Mesendoderm (in vitro differentiated cells): ENCODE data around the gene MTA1.

Experiments
- DNase-seq: peaks from one replicate; pipeline ENCODE4 v3.0.0; 2013
- H2AK5ac ChIP-seq: 2 replicates; pipeline ENCODE4 v1.6.1; 2013; ENCODE audit warnings: low read length, inconsistent platforms
- H2BK120ac ChIP-seq: 2 replicates; pipeline ENCODE4 v1.6.1; 2013; ENCODE audit warnings: low read depth, mild to moderate bottlenecking, low read length, moderate library complexity, mixed read lengths
- H2BK15ac ChIP-seq: replicated peaks from 2 replicates; pipeline ENCODE4 v1.6.1; 2013; ENCODE audit warnings: low read depth, mild to moderate bottlenecking, moderate library complexity
- H2BK5ac ChIP-seq: 2 replicates; pipeline ENCODE4 v1.6.1; 2013; ENCODE audit warnings: low read length, inconsistent platforms
- H3K18ac ChIP-seq: 2 replicates; pipeline ENCODE4 v1.6.1; 2013; ENCODE audit warnings: mild to moderate bottlenecking, low read length, mixed read lengths
- H3K23ac ChIP-seq: one replicate; pipeline ENCODE4 v1.6.1; 2013; ENCODE audit warnings: low read length
- H3K27ac ChIP-seq: 2 replicates; pipeline ENCODE4 v1.5.1; 2013; ENCODE audit warnings: low read depth, mild to moderate bottlenecking, inconsistent platforms, low read length, moderate library complexity
- H3K27me3 ChIP-seq: 2 replicates; pipeline ENCODE4 v1.6.1; 2013; ENCODE audit warnings: low read length, control low read depth, mild to moderate bottlenecking, inconsistent platforms; ENCODE audit not compliant: insufficient read depth, poor library complexity
- H3K36me3 ChIP-seq: 2 replicates; pipeline ENCODE4 v1.6.1; 2013; ENCODE audit warnings: low read length, inconsistent platforms; ENCODE audit not compliant: control insufficient read depth, insufficient read depth
- H3K4ac ChIP-seq: one replicate; pipeline ENCODE4 v1.6.1; 2013; ENCODE audit warnings: low read depth, mild to moderate bottlenecking, low read length, moderate library complexity
- H3K4me1 ChIP-seq: 2 replicates; pipeline ENCODE4 v1.6.1; 2013; ENCODE audit warnings: low read depth, low read length, inconsistent platforms; ENCODE audit not compliant: control insufficient read depth
- H3K4me2 ChIP-seq: 2 replicates; pipeline ENCODE4 v1.6.1; 2013; ENCODE audit warnings: low read length
- H3K4me3 ChIP-seq: 2 replicates; pipeline ENCODE4 v1.5.1; 2013; ENCODE audit warnings: mild to moderate bottlenecking, low read length
- H3K56ac ChIP-seq: one replicate; pipeline ENCODE4 v1.6.1; 2013; ENCODE audit warnings: low read length
- H3K79me1 ChIP-seq: 2 replicates; pipeline ENCODE4 v1.6.1; 2013; ENCODE audit warnings: low read length, inconsistent platforms
- H3K79me2 ChIP-seq: 2 replicates; pipeline ENCODE4 v1.6.1; 2013; ENCODE audit warnings: mild to moderate bottlenecking, low read length; ENCODE audit not compliant: control insufficient read depth, insufficient read depth
- H3K9ac ChIP-seq: 2 replicates; pipeline ENCODE4 v1.6.1; 2013; ENCODE audit warnings: low read length, inconsistent platforms
- H4K5ac ChIP-seq: one replicate; pipeline ENCODE4 v1.6.1; 2013; ENCODE audit warnings: low read length
- H4K8ac ChIP-seq: one replicate; pipeline ENCODE4 v1.6.1; 2013; ENCODE audit warnings: low read depth, mild to moderate bottlenecking, control low read depth, low read length, moderate library complexity
- WGBS: extraction: QIAGEN DNeasy Blood & Tissue Kit; methylation state at CpG from one replicate; pipeline ENCODE4 v1.1.7; 2013; ENCODE audit warnings: low lambda C conversion rate, missing lambda C conversion rate; ENCODE audit not compliant: insufficient coverage; ENCODE audit errors: extremely low coverage; 5-methylcytosine and 5-hydroxymethylcytosine counted together

MTA1 gene

DNA sequence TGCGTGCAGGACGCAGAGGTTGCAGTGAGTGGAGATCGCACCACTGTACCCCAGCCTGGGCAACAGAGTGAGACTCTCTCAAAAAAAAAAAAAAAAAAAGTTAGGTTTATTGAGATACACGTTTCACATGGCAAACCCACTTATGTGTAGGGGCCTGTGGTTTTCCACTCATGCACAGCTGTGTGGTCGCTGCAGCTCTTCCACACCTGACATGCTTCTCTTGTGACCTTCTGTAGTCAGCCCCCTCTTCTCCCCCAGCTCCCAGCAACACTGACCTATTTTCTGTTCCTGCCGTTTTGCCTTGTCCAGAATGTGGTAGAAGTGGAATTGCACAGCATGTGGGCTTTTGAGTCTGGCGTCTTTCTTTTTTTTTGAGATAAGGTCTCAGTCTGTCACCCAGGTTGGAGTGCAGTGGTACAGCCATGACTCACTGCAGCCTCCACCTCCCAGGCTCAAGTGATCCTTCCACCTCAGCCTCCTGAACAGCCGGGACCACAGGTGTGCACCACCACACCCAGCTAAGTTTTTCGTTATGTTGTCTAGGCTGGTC is 8.4 kb downstream of the MTA1 start:
- Histone ChIP-seq H3K23ac (no peak overlapping the region), H3K79me2 (peaks cover 72% of the 10 kb centered on the region), H3K56ac (no peak overlapping the region), H3K4me2 (no peak overlapping the region), H3K18ac (no peak overlapping the region), H4K5ac (no peak overlapping the region), H3K27me3 (no peaks in the 10 kb centered on the region), H2AK5ac (no peak overlapping the region), H3K4me1 (no peaks in the 10 kb centered on the region), H2BK15ac (no peak overlapping the region), H2BK120ac (no peak overlapping the region), H3K79me1 (peaks cover 20% of the 10 kb centered on the region), H4K8ac (no peak overlapping the region), H3K4ac (no peak overlapping the region), H3K27ac (no peak overlapping the region), H2BK5ac (no peak overlapping the region), H3K9ac (no peak overlapping the region), H3K4me3 (no peak overlapping the region), H3K36me3 (peaks cover 2% of the 10 kb centered on the region)
- no CpG with 5 or more reads among the region's 9 CpGs for WGBS
- DNase-seq = peak; percentile 68

DNA sequence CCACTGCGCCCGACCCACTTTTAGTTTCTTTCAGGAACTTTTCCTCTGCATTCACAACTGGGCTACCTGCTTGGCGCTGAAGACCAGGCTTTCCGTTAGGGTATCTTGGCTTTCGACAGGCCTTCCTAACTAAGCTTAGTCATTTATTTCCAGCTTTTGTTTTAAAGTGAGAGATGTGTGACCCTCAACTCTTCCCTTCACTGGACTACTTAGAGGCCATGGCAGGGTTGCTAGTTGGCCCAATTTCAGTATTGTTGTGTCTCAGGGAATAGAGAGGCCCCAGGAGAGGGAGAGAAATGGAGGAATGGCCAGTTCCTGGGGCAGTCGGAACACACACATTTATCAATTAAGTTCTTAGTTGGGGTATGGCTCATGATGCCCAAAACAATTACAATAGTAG is 10.4 kb downstream of the MTA1 start:
- no peak overlapping the region for H2AK5ac ChIP-seq
- H3K79me1 ChIP-seq = peaks cover 26% of the 10 kb centered on the region
- peaks cover 2% of the 10 kb centered on the region for H3K36me3 ChIP-seq
- no peak overlapping the region for H2BK120ac ChIP-seq
- no peaks in the 10 kb centered on the region for H3K27me3 ChIP-seq
- H3K56ac ChIP-seq = no peak overlapping the region
- H4K5ac ChIP-seq = no peak overlapping the region
- H3K4me2 ChIP-seq = no peak overlapping the region
- H4K8ac ChIP-seq = no peak overlapping the region
- no peak overlapping the region for H3K18ac ChIP-seq
- WGBS = no CpG with 5 or more reads among the region's 6 CpGs
- H3K4me3 ChIP-seq = no peak overlapping the region
- H3K27ac ChIP-seq = no peak overlapping the region
- H3K79me2 ChIP-seq = peaks cover 68% of the 10 kb centered on the region
- H3K23ac ChIP-seq = no peak overlapping the region
- H2BK15ac ChIP-seq = no peak overlapping the region
- DNase-seq = no peak
- no peak overlapping the region for H3K9ac ChIP-seq
- H3K4ac ChIP-seq = no peak overlapping the region
- H2BK5ac ChIP-seq = no peak overlapping the region
- H3K4me1 ChIP-seq = no peaks in the 10 kb centered on the region

GRCh38 chr14:105430565-105430964 is 10.9 kb downstream of the MTA1 start:
- no peak overlapping the region for H3K56ac ChIP-seq
- H3K4me3 ChIP-seq = no peak overlapping the region
- no peak overlapping the region for H2BK120ac ChIP-seq
- peaks cover 2% of the 10 kb centered on the region for H3K36me3 ChIP-seq
- DNase-seq = no peak
- H3K23ac ChIP-seq = no peak overlapping the region
- H3K9ac ChIP-seq = no peak overlapping the region
- WGBS = no CpG with 5 or more reads among the region's 9 CpGs
- H4K8ac ChIP-seq = no peak overlapping the region
- no peak overlapping the region for H4K5ac ChIP-seq
- H3K4me2 ChIP-seq = no peak overlapping the region
- H2BK15ac ChIP-seq = no peak overlapping the region
- H3K4ac ChIP-seq = no peak overlapping the region
- no peak overlapping the region for H3K18ac ChIP-seq
- H3K79me1 ChIP-seq = peaks cover 29% of the 10 kb centered on the region
- no peak overlapping the region for H3K27ac ChIP-seq
- H2AK5ac ChIP-seq = no peak overlapping the region
- H3K4me1 ChIP-seq = no peaks in the 10 kb centered on the region
- H3K27me3 ChIP-seq = no peaks in the 10 kb centered on the region
- H3K79me2 ChIP-seq = peaks cover 68% of the 10 kb centered on the region
- no peak overlapping the region for H2BK5ac ChIP-seq

DNA sequence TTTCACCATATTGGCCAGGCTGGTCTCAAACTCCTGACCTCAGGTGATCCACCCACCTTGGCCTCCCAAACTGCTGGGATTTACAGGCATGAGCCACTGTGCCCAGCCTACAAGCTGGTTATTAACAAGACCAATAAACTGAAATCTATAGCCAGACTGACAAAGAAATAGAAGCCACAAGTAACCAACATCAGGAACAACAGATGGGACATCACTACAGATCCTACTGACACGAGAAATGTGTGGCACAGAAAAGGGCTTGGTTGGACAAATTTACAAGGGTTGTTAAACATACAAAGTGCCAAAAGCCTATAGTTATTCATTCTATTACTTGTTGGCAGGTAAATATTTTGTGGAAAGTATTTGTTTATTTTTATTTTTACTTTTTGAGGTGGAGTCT is 11.6 kb downstream of the MTA1 start:
- Histone ChIP-seq H4K5ac (no peak overlapping the region), H4K8ac (no peak overlapping the region), H3K79me1 (peaks cover 31% of the 10 kb centered on the region), H2BK5ac (no peak overlapping the region), H3K18ac (no peak overlapping the region), H3K23ac (no peak overlapping the region), H3K4ac (no peak overlapping the region), H3K4me1 (no peaks in the 10 kb centered on the region), H2AK5ac (no peak overlapping the region), H3K27me3 (no peaks in the 10 kb centered on the region), H3K9ac (no peak overlapping the region), H3K36me3 (peaks cover 2% of the 10 kb centered on the region), H3K79me2 (peaks cover 67% of the 10 kb centered on the region), H3K27ac (no peak overlapping the region), H2BK120ac (no peak overlapping the region), H3K4me2 (no peak overlapping the region), H2BK15ac (no peak overlapping the region), H3K56ac (no peak overlapping the region), H3K4me3 (no peak overlapping the region)
- no peak for DNase-seq
- no CpG with 5 or more reads among the region's 1 CpG for WGBS

GRCh38 chr14:105432657-105433056 is 13.0 kb downstream of the MTA1 start:
- no peak overlapping the region for H3K4me2 ChIP-seq
- no CpG with 5 or more reads among the region's 12 CpGs for WGBS
- H3K56ac ChIP-seq = no peak overlapping the region
- H3K27ac ChIP-seq = no peak overlapping the region
- H3K23ac ChIP-seq = no peak overlapping the region
- H3K9ac ChIP-seq = no peak overlapping the region
- H3K18ac ChIP-seq = no peak overlapping the region
- H3K79me1 ChIP-seq = peaks cover 37% of the 10 kb centered on the region
- no peaks in the 10 kb centered on the region for H3K27me3 ChIP-seq
- H3K79me2 ChIP-seq = peaks cover 67% of the 10 kb centered on the region
- no peak overlapping the region for H4K8ac ChIP-seq
- H4K5ac ChIP-seq = no peak overlapping the region
- DNase-seq = no peak
- H2BK120ac ChIP-seq = no peak overlapping the region
- no peak overlapping the region for H3K4ac ChIP-seq
- H2AK5ac ChIP-seq = no peak overlapping the region
- H3K36me3 ChIP-seq = no peaks in the 10 kb centered on the region
- no peaks in the 10 kb centered on the region for H3K4me1 ChIP-seq
- H2BK15ac ChIP-seq = no peak overlapping the region
- H3K4me3 ChIP-seq = no peak overlapping the region
- H2BK5ac ChIP-seq = no peak overlapping the region

DNA sequence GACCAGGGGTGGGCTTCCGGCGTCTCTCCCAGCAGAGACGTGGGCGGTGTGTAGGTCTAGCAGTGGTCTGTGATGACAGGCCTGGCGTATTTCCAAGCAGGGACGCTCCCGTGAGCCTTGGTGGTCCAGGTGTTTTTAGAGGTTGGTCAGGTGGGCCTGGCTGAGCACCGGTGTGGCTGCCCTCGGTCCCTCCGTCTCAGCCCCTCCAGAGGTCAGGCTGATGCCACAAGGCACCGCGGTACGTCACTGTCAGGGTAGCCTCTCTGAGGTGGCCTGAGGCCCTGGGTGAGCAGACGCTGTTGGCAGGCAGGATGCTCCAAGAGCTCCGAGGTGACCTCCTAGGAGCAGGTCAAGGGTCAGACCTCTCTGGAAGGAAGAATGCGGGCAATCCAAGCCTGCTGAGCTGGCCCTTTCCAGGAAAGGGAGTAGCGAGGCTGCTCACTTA is 13.6 kb downstream of the MTA1 start:
- H3K79me1 ChIP-seq = peaks cover 42% of the 10 kb centered on the region
- H2BK120ac ChIP-seq = no peak overlapping the region
- no peak overlapping the region for H2AK5ac ChIP-seq
- H4K5ac ChIP-seq = no peak overlapping the region
- H3K79me2 ChIP-seq = peaks cover 67% of the 10 kb centered on the region
- no peak overlapping the region for H4K8ac ChIP-seq
- no peak overlapping the region for H3K18ac ChIP-seq
- H3K27ac ChIP-seq = no peak overlapping the region
- no peak overlapping the region for H3K4me3 ChIP-seq
- H3K4ac ChIP-seq = no peak overlapping the region
- no peak overlapping the region for H2BK5ac ChIP-seq
- H3K9ac ChIP-seq = no peak overlapping the region
- H3K56ac ChIP-seq = no peak overlapping the region
- WGBS = no CpG with 5 or more reads among the region's 17 CpGs
- H3K23ac ChIP-seq = no peak overlapping the region
- H3K4me1 ChIP-seq = no peaks in the 10 kb centered on the region
- H3K27me3 ChIP-seq = no peaks in the 10 kb centered on the region
- no peak overlapping the region for H2BK15ac ChIP-seq
- H3K36me3 ChIP-seq = no peaks in the 10 kb centered on the region
- H3K4me2 ChIP-seq = no peak overlapping the region
- DNase-seq = no peak
